Cortex of kidney (tissue), 1 donor: ENCODE results near the gene WDFY2.

Experiments
- DNase-seq: peaks from one replicate; lab custom pipeline; 2025; lab: John Stamatoyannopoulos, UW

Gene WDFY2

GRCh38 chr13:51771418-51772104 is 187.3 kb downstream of the WDFY2 start:
- DNase-seq, result no peak

GRCh38 chr13:51772105-51772455 is 187.8 kb downstream of the WDFY2 start:
- DNase-seq, result no peak

DNA sequence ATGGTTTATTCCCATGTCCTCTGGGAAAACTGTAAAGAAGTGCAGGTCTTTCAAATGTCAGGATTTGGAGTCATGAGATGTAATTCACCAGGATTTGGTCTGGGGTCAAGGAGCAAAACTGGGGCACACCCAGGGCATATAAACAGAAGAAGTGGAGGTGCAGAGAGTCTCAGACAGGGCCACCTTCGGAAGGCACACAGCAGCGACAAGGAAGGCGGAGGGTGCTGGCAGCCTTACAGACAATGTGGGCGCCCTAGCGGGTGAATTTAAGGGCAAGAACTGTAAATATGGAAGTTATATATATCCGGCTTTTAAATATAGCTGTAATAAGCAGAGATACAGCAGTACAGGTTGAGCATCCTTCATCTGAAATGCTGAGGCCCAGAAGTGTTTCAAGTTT is 188.5 kb downstream of the WDFY2 start:
- no peak for DNase-seq

DNA sequence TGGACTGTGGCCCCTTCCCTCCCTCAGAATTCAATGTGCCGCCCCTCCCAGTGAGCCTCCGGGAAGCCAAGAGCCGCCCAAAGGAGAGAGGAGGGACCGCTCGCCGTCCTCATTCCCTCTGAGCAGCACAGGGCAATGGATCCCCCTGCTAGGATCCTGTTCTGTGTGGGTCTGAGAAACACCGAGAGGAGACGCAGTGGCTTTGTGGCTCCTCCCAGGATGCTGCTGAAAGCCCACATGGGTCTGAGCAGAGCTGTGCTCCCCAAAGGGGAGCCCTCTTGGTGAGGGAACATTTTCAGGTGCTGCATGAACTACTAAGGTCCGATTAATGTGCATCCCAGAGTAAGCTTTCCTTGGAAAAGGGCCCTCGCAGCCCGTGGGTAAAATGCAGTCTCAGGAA is 189.3 kb downstream of the WDFY2 start:
- no peak for DNase-seq

DNA sequence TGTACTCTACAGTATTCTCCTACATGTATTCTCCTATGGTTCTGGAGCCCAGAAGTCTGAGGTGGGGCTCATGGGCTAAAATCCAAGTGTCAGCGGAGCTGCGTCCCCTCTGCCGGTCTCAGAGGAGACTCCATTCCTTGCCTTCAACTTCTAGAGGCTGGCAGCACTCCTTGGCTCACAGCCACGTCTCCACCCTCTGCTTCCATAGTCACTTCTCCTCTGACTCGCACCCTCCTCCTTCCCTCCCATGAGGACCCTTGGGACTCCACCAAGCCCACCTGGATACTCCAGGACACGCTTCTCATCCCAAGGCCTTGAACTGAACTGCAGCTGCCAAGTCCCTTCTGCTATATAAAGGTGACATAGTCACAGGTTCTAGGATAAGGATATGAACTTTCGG is 191.9 kb downstream of the WDFY2 start:
- DNase-seq, result no peak

DNA sequence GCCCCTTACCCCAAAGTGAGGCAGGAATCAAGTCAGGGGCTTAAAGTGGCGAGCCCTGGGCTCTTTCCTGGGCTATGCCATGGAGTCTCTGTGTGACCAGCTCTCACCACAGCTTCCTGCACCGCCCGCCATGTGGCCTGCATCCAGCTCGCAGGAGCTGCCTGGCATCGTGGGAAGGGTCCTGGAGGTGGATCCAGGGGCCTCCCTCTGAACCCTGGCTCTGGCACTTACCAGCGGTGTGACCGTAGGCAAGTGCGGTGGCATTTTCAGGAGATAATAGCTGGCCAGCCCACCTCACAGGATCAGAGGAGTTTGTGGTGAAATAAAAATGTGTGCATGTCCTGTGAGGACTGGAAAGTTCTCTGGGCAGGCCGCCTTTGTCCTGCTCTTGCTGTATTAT is 193.7 kb downstream of the WDFY2 start:
- DNase-seq, result no peak

DNA sequence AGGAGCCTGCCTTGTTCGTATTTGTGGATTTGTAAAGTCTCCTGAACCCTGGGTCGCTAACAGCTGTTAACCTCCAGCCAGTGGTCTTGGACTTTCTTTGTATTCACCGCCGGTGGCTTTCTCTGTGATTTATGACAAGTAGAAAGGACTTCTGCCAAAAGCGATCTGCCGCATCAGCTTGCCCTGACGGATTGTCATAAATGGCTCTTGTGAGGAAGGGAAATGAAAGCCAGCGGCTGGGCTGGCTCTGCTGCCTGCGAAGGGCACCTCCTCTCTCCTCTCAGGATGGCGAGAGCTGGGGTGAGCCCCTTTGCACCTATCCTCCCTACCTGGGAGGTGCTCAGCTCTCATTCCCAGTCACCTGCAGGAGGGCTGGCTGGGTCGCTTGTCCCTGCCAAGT is 194.1 kb downstream of the WDFY2 start:
- no peak for DNase-seq

DNA sequence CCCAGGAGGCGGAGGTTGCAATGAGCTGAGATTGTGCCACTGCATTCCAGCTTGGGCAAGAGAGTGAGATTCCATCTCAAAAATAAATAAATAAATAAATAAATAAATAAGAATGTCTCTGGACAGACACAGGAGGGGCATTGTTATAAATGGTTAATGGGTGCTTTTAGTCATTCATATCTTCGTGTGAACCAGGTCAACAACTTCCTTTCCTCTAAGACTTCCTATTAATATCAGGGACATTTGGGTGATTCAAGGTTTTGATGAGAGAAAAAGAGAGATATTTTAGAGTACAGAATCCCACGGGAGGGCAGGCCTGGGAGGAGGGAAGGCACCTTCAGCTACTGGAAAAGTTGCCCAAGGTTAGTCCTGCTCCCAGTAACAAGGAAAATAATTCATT is 195.8 kb downstream of the WDFY2 start:
- no peak for DNase-seq

GRCh38 chr13:51781246-51782022 is 197.2 kb downstream of the WDFY2 start:
- no peak for DNase-seq

DNA sequence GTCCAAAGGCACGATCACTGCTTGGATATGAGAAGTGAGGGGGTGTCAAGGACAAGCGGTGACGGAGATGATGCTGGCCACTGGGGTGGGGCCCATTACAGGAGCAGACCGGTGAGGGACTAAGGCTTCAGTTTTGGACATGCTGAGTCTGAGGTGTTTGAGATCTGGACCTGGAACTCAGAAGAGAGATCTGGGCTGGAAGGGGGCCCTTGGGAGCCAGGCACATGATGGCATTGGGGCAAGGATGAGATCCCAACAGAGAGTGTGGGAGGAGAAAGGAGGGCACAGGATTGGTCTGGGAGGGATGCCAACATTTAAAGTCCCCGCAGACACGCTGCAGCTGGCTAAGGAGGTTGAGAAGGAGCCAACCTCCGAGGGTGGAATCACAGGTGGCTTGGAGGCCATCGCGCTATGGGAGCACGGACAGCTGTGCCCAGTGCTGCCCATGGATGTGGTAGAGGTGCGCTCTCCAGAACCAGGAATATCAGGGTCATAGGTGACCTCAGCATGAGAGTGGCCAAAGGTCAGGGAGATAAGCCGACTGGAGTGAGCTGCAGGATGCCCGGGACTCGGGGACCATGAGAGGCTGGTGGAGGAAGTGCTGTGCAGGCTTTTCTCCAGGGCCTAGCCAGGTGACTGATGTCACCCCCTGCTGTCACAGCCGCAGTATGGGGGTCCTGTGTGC is 197.9 kb downstream of the WDFY2 start:
- DNase-seq, result no peak

- no peak for DNase-seq
Measured at GRCh38 chr13:51783428-51784094, 199.3 kb downstream of the WDFY2 start.

GRCh38 chr13:51784097-51784496 is 199.8 kb downstream of the WDFY2 start:
- DNase-seq, result no peak

GRCh38 chr13:51785712-51786424 is 201.6 kb downstream of the WDFY2 start:
- DNase-seq, result no peak

- DNase-seq, result no peak
Measured at GRCh38 chr13:51786425-51787265, 202.4 kb downstream of the WDFY2 start.

DNA sequence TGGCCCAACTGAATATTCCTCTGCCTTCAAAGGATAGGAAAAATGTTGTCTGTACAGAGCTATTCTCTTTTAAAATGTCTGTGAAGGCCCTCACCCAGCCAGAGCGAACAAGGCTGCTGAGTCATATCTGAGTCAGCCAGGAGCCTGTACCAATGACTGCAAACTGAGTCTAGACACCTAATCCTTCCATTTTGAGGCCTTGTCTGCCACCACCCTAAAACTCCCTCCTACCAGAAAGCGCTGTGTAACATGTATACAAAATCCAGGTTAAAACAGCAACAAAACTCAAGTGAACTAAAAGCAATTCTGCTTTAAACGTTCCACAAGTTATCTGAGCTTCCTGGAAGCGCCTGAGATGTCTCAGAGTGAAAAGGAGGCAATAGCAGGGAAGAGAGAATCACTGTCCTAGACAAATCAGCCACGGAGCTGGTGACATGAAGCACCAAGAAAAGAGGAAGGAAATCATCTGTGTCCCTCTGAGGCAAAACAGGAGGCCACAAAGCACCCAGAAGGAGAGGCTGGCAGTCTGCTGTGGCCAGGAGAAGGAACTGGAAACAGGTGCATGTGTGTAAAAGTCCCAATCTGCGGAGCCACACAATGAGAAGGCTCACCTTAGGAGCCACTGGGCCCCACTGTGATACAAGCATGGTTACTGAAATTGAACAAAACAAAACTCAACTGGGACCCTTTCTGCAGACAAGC is 209.5 kb downstream of the WDFY2 start:
- no peak for DNase-seq

- no peak for DNase-seq
Measured at GRCh38 chr13:51794964-51795363, 210.7 kb downstream of the WDFY2 start.

- DNase-seq, result no peak
Measured at GRCh38 chr13:51795419-51795818, 211.2 kb downstream of the WDFY2 start.

- DNase-seq, result no peak
Measured at GRCh38 chr13:51796546-51796945, 212.3 kb downstream of the WDFY2 start.

DNA sequence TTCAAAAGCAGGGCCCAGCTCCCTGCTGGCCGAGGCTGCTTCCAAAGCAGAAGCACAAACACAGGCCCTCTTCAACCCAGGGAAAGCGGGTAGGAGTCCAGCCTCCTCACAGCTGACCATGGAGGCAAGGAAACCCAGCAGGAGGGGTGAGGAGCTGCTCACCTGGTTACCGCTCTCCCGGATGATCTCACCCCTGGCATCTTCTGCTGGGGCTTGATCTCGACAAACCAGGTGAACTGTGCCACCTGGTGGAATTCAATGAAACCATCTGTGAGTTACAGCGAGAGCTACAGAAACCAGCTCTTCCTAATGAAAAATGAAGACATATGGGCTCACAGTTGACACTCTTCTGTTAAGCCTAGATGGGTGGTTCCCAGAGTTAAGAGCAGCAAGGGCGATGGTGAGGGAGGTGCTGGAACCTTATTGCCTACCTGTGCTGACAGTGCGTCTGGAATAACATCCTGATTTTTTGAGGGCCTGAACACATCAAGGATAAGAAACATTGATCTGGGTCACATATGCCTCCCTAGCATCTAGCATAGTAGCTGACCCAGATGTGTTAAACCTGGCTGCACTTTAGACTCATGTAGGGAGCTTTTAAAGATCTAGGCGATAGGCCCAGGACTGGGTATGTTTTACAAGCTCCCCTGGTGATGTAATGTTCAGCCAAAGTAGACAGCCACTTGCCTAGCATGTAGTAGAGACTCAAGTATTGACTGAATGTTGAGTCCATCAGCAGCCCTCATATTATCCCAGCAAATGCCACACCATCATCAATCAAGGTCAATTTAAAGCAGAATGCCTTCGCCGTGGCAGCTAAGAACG is 213.6 kb downstream of the WDFY2 start:
- no peak for DNase-seq

DNA sequence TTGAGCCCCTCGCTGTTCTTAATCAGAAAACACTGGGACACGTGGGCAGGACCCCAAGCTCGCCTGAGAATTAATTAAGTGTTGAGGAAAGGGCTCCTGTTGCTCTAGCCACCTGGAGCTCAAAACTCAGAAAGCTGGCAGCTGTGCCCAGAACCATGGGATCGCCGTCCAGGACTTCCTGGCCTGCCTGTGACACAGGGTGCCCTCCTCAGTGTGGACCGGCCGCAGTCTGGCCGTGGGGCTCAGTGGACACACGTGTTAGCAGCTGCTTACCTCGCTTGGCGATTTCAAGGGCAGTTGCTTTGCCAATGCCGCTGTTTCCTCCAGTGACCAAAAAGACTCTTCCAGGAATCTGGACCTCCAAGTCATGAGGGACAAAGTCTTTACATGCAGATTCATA is 215.0 kb downstream of the WDFY2 start:
- no peak for DNase-seq
